Measurements from ENCODE around the gene NPEPL1.

NPEPL1 gene

DNA sequence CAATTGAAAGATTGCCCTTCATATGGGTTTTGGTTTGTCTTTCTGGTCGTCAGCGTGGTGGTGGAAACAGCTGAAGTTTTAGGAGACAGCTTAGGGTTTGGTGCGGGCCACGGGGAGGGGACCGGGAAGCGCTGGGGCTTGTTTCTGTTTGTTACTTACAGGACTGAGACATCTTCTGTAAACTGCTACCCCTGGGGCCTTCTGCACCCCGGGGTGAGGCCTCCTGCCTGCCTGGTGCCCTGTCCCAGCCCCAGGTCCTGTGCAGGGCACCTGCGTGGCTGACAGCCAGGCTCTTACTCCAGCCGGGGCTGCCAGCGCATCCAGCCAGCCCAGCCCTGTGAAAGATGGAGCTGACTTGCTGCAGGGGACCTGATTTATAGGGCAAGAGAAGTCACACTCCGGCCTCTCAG is 22.8 kb downstream of the NPEPL1 start:
- H3K79me2 ChIP-seq (ENCODE audit: insufficient read depth, low read length), result no peaks in the 10 kb centered on the region
- no peaks in the 10 kb centered on the region for H3K36me3 ChIP-seq (ENCODE audit: insufficient read depth, low read length)
- no peak overlapping the region for H2AFZ ChIP-seq (ENCODE audit: low read length)
- H3K9ac ChIP-seq (ENCODE audit: low read length), result no peak overlapping the region
- no peaks in the 10 kb centered on the region for H3K4me1 ChIP-seq (ENCODE audit: insufficient read depth, low read length, severe bottlenecking)
- no peak overlapping the region for H3K4me2 ChIP-seq (ENCODE audit: low read length)
- H4K20me1 ChIP-seq (ENCODE audit: insufficient read depth, low read length), result no peaks in the 10 kb centered on the region
- TF ChIP-seq EZH2 (IDR thresholded peaks at IDR 0.05; ENCODE audit: borderline replicate concordance, low read length), result no peak
- TF ChIP-seq, protein P1, sequence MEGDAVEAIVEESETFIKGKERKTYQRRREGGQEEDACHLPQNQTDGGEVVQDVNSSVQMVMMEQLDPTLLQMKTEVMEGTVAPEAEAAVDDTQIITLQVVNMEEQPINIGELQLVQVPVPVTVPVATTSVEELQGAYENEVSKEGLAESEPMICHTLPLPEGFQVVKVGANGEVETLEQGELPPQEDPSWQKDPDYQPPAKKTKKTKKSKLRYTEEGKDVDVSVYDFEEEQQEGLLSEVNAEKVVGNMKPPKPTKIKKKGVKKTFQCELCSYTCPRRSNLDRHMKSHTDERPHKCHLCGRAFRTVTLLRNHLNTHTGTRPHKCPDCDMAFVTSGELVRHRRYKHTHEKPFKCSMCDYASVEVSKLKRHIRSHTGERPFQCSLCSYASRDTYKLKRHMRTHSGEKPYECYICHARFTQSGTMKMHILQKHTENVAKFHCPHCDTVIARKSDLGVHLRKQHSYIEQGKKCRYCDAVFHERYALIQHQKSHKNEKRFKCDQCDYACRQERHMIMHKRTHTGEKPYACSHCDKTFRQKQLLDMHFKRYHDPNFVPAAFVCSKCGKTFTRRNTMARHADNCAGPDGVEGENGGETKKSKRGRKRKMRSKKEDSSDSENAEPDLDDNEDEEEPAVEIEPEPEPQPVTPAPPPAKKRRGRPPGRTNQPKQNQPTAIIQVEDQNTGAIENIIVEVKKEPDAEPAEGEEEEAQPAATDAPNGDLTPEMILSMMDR (IDR thresholded peaks at IDR 0.05; ENCODE audit: low read length), result no peak
- H3K9me3 ChIP-seq (ENCODE audit: low read length), result no peaks in the 10 kb centered on the region
- H3K4me3 ChIP-seq (ENCODE audit: low read depth, low read length, poor library complexity, severe bottlenecking), result no peak overlapping the region
- no peaks in the 10 kb centered on the region for H3F3A ChIP-seq (ENCODE audit: insufficient read depth, low read length)
- H3K27me3 ChIP-seq (ENCODE audit: insufficient read depth, low read length), result peaks cover 8% of the 10 kb centered on the region
- no peak overlapping the region for H3K27ac ChIP-seq (ENCODE audit: low read depth, low read length, poor library complexity, severe bottlenecking)
- H3K9me2 ChIP-seq (ENCODE audit: low read depth, low read length), result no peaks in the 10 kb centered on the region

DNA sequence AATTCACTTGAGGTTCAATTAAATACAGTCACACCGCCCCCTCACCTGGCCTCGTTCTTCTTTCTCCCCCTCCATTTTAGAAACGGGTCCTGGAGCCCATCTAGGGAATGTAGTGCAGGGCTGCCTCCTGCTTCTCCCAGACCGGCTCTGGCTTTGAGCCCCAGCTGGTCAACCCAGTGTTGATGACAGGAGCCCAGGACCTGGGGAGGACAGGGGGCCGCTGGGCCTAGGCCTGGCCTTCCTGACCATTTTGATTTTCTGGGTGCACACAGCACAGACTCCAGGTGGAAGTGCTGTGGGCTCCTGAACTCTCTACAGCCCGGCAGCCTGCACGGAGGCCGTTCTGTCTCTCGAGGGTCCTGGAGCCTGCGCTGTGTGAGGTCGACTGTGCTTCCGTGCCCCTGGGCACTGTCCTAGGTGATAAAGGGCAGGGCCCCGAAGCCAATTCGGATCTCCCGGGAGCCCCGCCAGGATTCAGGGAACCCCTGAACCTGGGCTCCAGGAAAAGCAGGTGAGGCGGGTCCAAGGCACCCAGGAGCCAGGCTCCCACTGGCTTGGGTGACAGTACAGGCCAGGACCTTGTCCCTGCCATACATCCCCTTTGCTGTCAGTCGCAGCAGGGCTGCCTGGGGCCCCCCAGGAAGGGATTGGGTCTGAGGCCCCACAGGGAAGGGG is 23.3 kb downstream of the NPEPL1 start:
- H3K4me3 ChIP-seq (ENCODE audit: low read depth, low read length, poor library complexity, severe bottlenecking), result no peak overlapping the region
- no peak overlapping the region for H2AFZ ChIP-seq (ENCODE audit: low read length)
- H3K36me3 ChIP-seq (ENCODE audit: insufficient read depth, low read length), result no peaks in the 10 kb centered on the region
- H4K20me1 ChIP-seq (ENCODE audit: insufficient read depth, low read length), result no peaks in the 10 kb centered on the region
- no peak overlapping the region for H3K4me2 ChIP-seq (ENCODE audit: low read length)
- TF ChIP-seq EZH2 (IDR thresholded peaks at IDR 0.05; ENCODE audit: borderline replicate concordance, low read length), result no peak
- TF ChIP-seq, protein P1 (IDR thresholded peaks at IDR 0.05; ENCODE audit: low read length), result no peak
- no peaks in the 10 kb centered on the region for H3K9me3 ChIP-seq (ENCODE audit: low read length)
- H3K79me2 ChIP-seq (ENCODE audit: insufficient read depth, low read length), result no peaks in the 10 kb centered on the region
- no peak overlapping the region for H3K27ac ChIP-seq (ENCODE audit: low read depth, low read length, poor library complexity, severe bottlenecking)
- no peaks in the 10 kb centered on the region for H3K4me1 ChIP-seq (ENCODE audit: insufficient read depth, low read length, severe bottlenecking)
- no peak overlapping the region for H3K9ac ChIP-seq (ENCODE audit: low read length)
- no peaks in the 10 kb centered on the region for H3K9me2 ChIP-seq (ENCODE audit: low read depth, low read length)
- peaks cover 10% of the 10 kb centered on the region for H3K27me3 ChIP-seq (ENCODE audit: insufficient read depth, low read length)
- H3F3A ChIP-seq (ENCODE audit: insufficient read depth, low read length), result no peaks in the 10 kb centered on the region

DNA sequence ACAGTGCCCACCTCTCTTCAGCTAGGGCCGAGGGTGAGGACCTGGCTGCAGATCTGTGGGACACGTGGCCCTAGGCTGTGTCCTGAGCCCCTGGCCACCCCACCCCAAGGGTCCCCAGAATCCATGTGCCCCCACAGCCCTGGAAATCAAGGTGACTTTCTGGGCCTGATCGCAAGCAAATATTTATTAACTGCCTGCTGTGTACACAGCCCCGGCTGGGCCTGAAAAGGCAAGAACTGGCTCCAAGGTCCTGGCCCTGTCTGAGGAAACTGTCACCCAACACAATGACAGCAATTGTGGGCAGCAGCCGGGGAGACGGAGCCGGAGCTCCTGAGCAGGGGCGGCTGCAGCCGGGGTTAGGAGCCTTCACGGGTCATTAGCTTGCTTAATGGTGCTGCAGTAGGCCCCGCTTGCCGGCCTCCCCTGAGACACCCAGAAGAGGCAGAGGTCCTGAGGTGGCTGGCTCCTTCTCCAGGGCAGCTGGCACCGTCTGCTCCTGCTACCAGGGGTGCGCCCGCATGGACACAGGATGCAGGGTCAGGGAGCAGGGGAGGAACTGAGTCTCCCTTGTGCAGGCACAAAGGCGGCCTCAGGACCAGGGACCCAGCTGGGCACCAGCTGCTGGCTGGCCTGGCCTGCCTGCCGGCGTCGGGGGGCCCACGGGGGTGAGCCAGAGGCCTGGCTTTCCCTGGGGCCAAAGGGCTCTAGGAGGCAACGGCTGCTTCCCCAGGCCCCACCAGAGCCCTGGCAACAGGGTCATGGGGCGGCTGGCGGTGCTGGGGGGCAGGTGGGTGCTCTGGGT is 24.1 kb downstream of the NPEPL1 start:
- H3K27me3 ChIP-seq (ENCODE audit: insufficient read depth, low read length), result peaks cover 14% of the 10 kb centered on the region
- H3K9me2 ChIP-seq (ENCODE audit: low read depth, low read length), result no peaks in the 10 kb centered on the region
- no peak overlapping the region for H3K4me3 ChIP-seq (ENCODE audit: low read depth, low read length, poor library complexity, severe bottlenecking)
- no peaks in the 10 kb centered on the region for H3K4me1 ChIP-seq (ENCODE audit: insufficient read depth, low read length, severe bottlenecking)
- TF ChIP-seq EZH2 (IDR thresholded peaks at IDR 0.05; ENCODE audit: borderline replicate concordance, low read length), result no peak
- TF ChIP-seq, protein P1 (IDR thresholded peaks at IDR 0.05; ENCODE audit: low read length), result no peak
- no peaks in the 10 kb centered on the region for H3K36me3 ChIP-seq (ENCODE audit: insufficient read depth, low read length)
- H3K9me3 ChIP-seq (ENCODE audit: low read length), result no peaks in the 10 kb centered on the region
- H3K79me2 ChIP-seq (ENCODE audit: insufficient read depth, low read length), result no peaks in the 10 kb centered on the region
- no peaks in the 10 kb centered on the region for H4K20me1 ChIP-seq (ENCODE audit: insufficient read depth, low read length)
- H3K9ac ChIP-seq (ENCODE audit: low read length), result no peak overlapping the region
- no peak overlapping the region for H2AFZ ChIP-seq (ENCODE audit: low read length)
- H3K4me2 ChIP-seq (ENCODE audit: low read length), result no peak overlapping the region
- no peaks in the 10 kb centered on the region for H3F3A ChIP-seq (ENCODE audit: insufficient read depth, low read length)
- H3K27ac ChIP-seq (ENCODE audit: low read depth, low read length, poor library complexity, severe bottlenecking), result no peak overlapping the region

Measured in OCI-LY1 (cell line).